Hematopoietic multipotent progenitor cell treated with erythropoietin and hydrocortisone succinate and interleukin-3 and kit ligand, for 15 days (in vitro differentiated cells): Measurements from ENCODE around the gene KDM6A.
A peak's percentile ranks its signal among the peaks of the same experiment; 100 is the strongest.
"Not testable (repeated sequence)": the region's sequence is repeated elsewhere in the genome, so short reads cannot be mapped to it uniquely, and the experiment has no call there.

Experiments
- DNase-seq: peaks from one replicate; pipeline ENCODE4 v3.0.0-alpha.2; 2015; ENCODE audit warnings: low spot score

The KDM6A gene

GRCh38 chrX:44931441-44931973, 58.5 kb downstream of the KDM6A start:
- DNase-seq, result no peak

DNA sequence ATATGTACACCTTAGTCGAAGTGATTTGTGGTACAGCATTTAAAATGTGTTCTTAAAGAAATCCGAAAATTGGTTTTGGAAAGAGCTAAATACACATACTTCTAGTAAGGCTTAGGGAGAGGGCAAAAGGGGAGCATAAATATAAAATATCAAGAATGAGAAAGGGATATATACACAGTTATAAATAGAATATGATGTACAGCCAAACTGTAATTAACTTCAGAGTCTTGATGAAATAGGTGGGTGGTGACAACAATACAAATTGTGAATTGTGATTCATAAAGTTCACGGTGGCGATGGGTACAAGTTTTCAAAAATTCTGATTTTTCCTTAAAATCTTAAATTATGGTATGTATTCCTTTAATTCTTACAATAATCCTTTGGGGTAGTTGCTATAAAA, 62.2 kb downstream of the KDM6A start:
- DNase-seq, result no peak

DNA sequence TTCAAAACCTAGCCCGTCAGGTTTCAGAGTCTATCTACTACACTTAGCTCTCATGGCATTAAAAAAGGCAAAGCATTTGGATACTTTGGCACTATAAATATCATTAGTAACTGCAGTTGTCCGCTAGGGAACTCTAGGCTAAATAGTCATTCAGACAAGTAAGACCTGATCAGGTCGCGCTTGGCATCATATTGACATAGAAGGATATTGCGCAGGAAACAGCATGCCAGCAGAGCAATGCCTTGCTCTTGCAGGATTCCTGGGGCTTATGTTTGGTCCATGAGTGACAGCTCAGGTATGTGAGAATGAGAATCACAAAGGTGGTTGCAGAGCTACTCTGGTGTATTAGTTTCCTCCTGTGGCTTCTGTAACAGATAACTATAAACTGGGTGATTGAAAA, 62.7 kb downstream of the KDM6A start:
- DNase-seq, result no peak

DNA sequence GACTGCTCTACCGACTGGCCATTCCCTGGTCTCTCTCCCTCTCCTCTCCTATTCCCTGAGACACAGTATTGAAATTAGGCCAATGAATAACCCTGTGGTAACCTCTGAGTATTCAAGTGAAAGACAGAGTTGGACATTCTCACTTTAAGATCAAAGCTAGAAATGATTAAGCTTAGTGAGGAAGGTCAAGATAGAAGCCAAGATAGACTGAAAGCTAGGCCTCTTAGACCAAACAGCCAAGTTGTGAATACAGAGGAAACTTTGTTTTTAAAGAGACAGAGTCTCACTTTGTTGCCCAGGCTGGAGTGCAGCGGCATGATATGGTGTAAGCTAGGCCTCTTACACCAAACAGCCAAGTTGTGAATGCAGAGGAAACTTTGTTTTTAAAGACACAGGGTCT, 64.6 kb downstream of the KDM6A start:
- DNase-seq, result no peak

GRCh38 chrX:44938111-44938510, 65.1 kb downstream of the KDM6A start:
- no peak for DNase-seq

DNA sequence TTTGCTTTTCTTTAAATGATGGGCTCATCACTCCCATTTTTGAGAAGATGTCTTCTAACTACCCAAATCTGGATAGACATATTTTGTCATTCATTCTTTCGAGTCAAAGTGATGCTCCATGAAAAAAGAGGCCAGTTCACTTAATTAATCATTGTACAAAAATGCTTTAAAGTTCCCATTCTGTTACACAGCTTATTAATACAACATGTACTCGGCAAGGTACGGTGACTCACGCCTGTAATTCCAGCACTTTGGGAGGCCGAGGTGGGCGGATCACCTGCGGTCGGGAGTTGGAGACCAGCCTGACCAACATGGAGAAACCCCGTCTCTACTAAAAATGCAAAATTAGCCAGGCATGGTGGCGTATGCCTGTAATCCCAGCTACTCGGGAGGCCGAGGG, 67.6 kb downstream of the KDM6A start:
- DNase-seq, result not testable (repeated sequence)

DNA sequence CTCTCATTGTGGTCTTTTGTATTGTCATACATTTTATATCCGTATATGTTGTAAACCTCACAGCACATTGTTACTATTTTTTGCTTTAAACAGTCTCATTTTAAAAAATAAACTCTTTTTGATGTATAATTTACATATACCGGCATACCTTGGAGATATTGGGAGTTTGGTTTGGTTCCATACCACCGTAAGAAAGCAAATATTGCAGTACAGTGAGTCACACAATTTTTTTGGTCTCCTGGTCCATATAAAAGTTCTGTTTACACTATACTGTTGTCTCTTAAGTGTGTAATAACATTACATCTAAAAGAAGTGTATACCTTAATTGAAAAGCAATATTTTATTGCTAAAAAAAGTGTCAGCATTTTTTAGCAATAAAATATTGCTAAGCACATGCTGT, 70.0 kb downstream of the KDM6A start:
- DNase-seq, result no peak

DNA sequence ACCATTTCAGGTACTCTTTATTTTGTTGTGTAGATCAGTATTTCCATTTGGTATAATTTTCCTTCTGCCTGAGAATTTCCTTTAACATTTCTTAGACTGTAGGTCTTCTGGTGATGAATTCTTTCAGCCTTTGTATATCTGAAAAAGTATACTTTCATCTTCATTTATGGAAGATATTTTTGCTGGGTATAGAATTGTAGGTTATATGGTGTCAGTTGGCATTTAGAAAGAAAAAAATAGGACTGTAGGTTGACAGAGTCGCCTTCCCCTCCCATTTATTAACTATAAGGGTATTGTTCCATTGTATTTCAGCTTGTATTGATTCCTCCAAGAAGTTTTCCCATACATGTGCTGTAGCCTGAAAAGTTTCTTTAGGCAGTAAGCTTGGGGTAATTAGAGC, 71.9 kb downstream of the KDM6A start:
- no peak for DNase-seq

DNA sequence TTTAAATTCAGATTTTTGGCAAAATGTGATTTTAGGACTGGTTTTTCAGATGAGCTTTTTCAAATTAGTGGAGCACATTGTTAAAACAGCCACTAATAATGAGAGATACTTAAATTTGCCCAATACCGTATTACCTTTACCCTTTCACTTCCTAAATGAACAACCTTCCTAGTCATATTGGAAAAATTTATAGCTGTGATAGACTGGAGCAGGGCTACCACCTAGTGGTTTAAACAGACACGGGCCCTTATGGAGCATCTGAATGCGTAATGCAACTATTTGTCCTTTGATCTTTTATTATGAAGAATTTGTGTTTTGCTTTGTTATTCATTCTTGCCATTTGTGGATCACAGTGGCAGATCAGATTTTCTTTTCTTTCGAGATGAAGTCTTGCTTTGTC, 72.7 kb downstream of the KDM6A start:
- DNase-seq, result peak; percentile 24

DNA sequence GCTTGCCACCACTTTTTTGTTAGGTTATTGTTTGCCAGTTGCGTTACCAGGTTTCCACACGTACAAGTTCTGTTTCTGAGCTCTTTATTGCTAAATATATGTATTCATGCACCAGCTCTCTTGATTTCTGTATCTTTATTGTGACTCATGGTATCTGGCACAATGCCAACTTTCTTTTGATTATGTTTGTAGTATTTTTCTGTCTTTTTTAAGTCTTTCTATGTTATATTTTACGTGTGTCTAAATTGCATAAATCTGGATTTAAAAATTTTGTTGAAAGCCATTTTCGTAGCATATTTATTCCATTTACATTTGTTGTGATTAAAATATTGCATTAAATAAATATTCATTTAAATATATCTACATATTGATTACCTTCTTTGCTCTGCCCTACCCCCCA, 73.8 kb downstream of the KDM6A start:
- DNase-seq, result peak; percentile 71

GRCh38 chrX:44947995-44948394, 75.0 kb downstream of the KDM6A start:
- no peak for DNase-seq

DNA sequence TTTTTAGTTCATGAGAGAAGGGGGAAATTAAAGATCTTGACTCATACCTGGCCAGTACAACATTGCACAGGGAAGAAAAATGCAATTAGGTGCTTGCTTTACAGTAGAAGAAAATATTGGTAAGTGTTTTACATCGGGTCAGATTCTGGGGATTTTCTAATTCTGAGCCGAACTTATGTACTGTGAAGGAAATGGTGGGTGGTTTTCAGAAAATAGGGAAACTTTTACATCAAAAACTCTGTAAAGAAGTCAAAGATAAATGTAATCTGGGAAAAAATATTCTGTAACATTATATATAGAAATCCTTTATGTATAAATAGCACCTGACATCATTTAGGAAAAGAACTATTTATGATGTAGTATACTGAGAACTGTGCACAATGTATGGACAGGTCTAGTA, 75.4 kb downstream of the KDM6A start:
- no peak for DNase-seq

GRCh38 chrX:44949125-44949524, 76.1 kb downstream of the KDM6A start:
- DNase-seq, result no peak

DNA sequence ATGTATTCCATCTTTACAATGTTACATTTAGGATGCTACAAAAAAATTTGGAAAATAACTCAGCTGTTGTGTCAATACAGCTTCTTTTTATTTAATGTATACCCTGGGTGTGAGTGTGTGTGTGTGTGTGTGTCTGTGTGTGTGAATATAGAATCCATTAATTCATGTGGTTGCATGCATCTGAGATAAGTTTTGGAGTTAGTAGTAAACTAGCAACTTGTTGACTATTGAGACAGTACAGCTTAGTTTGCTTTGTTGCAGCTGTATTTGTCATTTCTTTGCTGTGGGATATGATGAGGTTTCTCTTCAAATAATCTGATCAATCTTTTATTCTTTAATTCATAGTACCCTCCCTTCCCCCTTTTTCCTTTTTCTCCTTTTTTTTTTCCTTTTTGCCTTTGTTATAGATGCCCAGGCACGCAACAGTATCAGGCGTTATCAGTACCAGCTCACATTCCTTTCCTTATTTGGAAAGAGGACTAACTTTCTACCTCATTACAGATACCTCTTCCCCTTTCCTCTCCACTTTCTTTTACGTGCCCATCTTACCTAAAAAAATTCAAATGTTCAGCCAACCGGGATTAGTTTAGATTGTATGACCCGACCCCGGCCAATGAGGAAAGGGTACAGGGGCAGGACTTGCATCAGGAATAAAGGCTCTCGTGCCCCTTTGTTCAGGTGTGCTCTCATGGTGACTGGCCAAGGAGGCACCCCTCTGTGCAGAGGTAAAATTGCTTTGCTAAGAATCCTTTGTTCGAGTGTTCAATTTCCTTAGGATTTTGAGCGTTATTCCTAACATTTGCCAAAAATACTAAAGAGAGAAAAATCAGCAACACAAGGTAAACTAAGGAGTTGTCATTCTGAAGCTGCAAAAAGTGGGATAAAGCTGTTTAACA, 77.7 kb downstream of the KDM6A start:
- not testable (repeated sequence) for DNase-seq

GRCh38 chrX:44951572-44952067, 78.6 kb downstream of the KDM6A start:
- no peak for DNase-seq

DNA sequence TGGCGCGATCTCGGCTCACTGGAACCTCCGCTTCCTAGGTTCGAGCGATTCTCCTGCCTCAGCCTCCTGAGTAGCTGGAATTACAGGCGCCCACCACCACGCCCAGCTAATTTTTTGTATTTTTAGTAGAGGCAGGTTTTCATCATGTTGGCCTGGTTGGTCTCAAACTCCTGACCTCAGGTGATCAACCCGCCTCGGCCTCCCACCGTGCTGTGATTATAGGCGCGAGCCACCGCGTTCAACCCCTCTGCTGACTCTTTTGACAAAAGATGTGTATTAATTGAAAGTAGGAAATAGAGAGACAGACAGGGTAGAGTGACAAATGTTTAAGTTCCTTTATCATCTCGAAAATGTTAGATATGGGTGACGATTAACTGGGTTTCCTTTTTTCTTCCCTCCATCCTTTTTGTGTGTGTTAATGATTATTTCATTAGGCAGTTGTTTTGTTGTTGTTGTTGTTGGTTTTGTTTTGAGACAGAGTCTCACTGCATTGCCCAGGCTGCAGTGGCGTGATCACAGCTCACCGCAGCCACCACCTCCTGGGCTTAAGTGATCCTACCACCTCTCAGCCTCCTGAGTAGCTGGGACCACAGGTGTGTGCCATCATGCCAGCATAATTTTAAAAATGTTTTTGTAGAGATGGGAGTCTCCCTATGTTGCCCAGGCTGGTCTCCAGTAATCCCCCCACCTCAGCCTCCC, 79.5 kb downstream of the KDM6A start:
- DNase-seq, result no peak

GRCh38 chrX:44953734-44954502, 80.9 kb downstream of the KDM6A start:
- DNase-seq, result no peak

- no peak for DNase-seq
Observed at GRCh38 chrX:44954562-44954961, 81.6 kb downstream of the KDM6A start.

DNA sequence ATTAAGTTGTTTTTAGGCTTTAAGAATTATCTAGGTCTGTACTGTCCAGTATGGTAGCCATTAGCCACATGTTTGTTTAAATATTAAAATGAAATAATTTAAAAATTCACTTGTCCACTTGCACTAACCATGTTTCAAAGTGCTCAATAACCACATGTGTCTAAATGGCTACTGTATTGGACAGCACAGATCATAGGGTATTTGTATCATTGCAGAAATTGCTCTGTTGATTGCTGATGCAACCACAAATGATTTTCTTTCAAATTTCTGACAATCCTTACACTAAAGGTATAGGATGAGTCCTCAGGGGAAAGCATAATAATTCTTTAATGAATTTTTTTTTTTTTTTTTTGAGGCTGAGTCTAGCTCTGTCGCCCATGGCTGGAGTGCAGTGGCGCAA, 84.9 kb downstream of the KDM6A start:
- no peak for DNase-seq

DNA sequence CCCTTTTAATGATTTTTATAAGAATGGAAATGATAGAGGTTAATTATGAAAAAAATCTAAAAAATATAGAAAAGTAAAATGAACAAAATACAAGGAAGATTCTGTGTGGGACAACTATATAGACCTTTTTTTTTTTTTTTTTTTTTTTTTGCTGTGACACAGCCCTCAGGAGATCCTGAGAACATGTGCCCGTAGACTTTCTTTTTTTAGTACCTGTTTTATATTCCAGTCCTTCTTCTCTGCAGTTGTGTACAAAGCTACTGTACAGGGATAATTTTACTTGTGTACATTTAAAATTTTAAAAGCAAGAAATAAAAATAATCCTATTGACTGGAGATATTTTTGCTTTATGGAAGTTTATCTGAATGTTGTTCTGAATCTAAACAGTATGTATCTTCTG, 85.5 kb downstream of the KDM6A start:
- DNase-seq, result no peak

- DNase-seq, result no peak
Observed at GRCh38 chrX:44961817-44962607, 89.0 kb downstream of the KDM6A start.
